NCI-H2081 (cell line): Measurements from ENCODE around the gene VPS51.

Source experiments
- DNase-seq, 2 experiments: peaks; one replicate each; lab custom pipeline; 2025; lab: John Stamatoyannopoulos, UW

The VPS51 gene

GRCh38 chr11:65119670-65119995 lies 23.6 kb downstream of the VPS51 start:
- no peak for DNase-seq

GRCh38 chr11:65120831-65121230 lies 24.8 kb downstream of the VPS51 start:
- no peak for DNase-seq

GRCh38 chr11:65121447-65121864 lies 25.4 kb downstream of the VPS51 start:
- no peak for DNase-seq

- DNase-seq, result peak; percentile 97 to 98
Measured at GRCh38 chr11:65121865-65122696, 26.1 kb downstream of the VPS51 start, which contains the start of the genes FAU and MRPL49. Gene FAU, minus strand, starts transcription at chr11:65122134. Its CDS starts 321 bp downstream, at chr11:65121813. Gene MRPL49, plus strand, starts transcription at chr11:65122321. Its CDS starts 26 bp downstream, at chr11:65122347.

- DNase-seq, result no peak
Measured at GRCh38 chr11:65124480-65125196, 28.6 kb downstream of the VPS51 start.

GRCh38 chr11:65125197-65126056 lies 29.4 kb downstream of the VPS51 start:
- no peak for DNase-seq

- no peak for DNase-seq
Measured at GRCh38 chr11:65126624-65127274, 30.7 kb downstream of the VPS51 start.

- no peak for DNase-seq
Measured at GRCh38 chr11:65127473-65128181, 31.6 kb downstream of the VPS51 start.

GRCh38 chr11:65128182-65129145 lies 32.5 kb downstream of the VPS51 start:
- no peak for DNase-seq

GRCh38 chr11:65129649-65130441 lies 33.8 kb downstream of the VPS51 start:
- no peak for DNase-seq

GRCh38 chr11:65130631-65131416 lies 34.8 kb downstream of the VPS51 start:
- no peak for DNase-seq

- DNase-seq, result no peak
Measured at GRCh38 chr11:65131417-65131776, 35.4 kb downstream of the VPS51 start.

- no peak for DNase-seq
Measured at GRCh38 chr11:65131895-65132237, 35.9 kb downstream of the VPS51 start.

GRCh38 chr11:65132238-65132987 lies 36.4 kb downstream of the VPS51 start:
- no peak for DNase-seq

- DNase-seq, result peak; percentile 35 to 52
Measured at GRCh38 chr11:65132988-65133700, 37.1 kb downstream of the VPS51 start.

GRCh38 chr11:65133724-65134123 lies 37.7 kb downstream of the VPS51 start:
- no peak for DNase-seq
